Thyroid gland (tissue), 4 donors: ENCODE data around the gene HSPH1. TPM values are rescaled to one million over a fixed set of nuclear protein-coding genes. Genes with fewer than 3 reads are reported as not detected.

ENCODE experiments used
- DNase-seq, 2 donors: peaks; one replicate each; pipeline ENCODE4 v3.0.0-alpha.2; 2019
- H3K27ac ChIP-seq, 3 donors: fragments of 200-600 bp; sonication (generic); 1 replicate in 2 of 3; 2 replicates in 1 of 3; pipeline ENCODE4 v1.5.1; 2016 to 2019; ENCODE audit warnings: mild to moderate bottlenecking in 1 of 3, moderate library complexity in 1 of 3
- H3K27me3 ChIP-seq: fragments of 200-600 bp; sonication (generic); one replicate; pipeline ENCODE4 v1.5.1; 2019
- H3K36me3 ChIP-seq, 2 donors: fragments of 200-600 bp; sonication (generic); one replicate each; pipeline ENCODE4 v1.5.1; 2016 to 2019
- H3K4me1 ChIP-seq, 2 donors: fragments of 200-600 bp; sonication (generic); one replicate each; pipeline ENCODE4 v1.5.1; 2017 to 2019
- H3K4me3 ChIP-seq, 3 donors: fragments of 200-600 bp; sonication (generic); replicated peaks in 1 of 3; 1 replicate in 2 of 3; 2 replicates in 1 of 3; pipeline ENCODE4 v1.5.1; 2016; ENCODE audit warnings: mild to moderate bottlenecking in 1 of 3
- H3K9me3 ChIP-seq: fragments of 200-600 bp; sonication (generic); one replicate; pipeline ENCODE4 v1.5.1; 2017
- CTCF ChIP-seq, 6 experiments: fragments of 200-600 bp in 3 of 6; fragments of 450-650 bp in 3 of 6; sonication (generic) in 3 of 6; IDR thresholded peaks; one replicate each; pipeline ENCODE4 v1.5.1; 2016 to 2019; ENCODE audit warnings: antibody characterized with exemption in 6 of 6, mild to moderate bottlenecking in 2 of 6, inconsistent platforms in 1 of 6, moderate library complexity in 1 of 6
- POLR2A ChIP-seq, 2 donors: fragments of 450-650 bp; IDR thresholded peaks; one replicate each; pipeline ENCODE4 v1.6.1; 2017; ENCODE audit warnings: antibody characterized with exemption in 2 of 2, mild to moderate bottlenecking in 2 of 2, moderate library complexity in 1 of 2
- WGBS, 2 donors: methylation state at CpG; one replicate each; pipeline ENCODE4 v1.1.5; 2017; 5-methylcytosine and 5-hydroxymethylcytosine counted together
- intact Hi-C: fragments of 100-400 bp; cut with DNase I; formaldehyde crosslinking; loops from one replicate; pipeline ENCODE4 v1.15.1; 2023
- total RNA-seq, 4 donors: library from RNA; depleted of rRNA; stranded (reverse); fragments of >200 nt; gene quantifications; one replicate each; pipeline ENCODE4 v1.2.3, GENCODE V29; 2016

The HSPH1 gene
- total RNA-seq, 4 donors from 2014 or later, result 38.3 to 56.3 (median 48.7) TPM

GRCh38 chr13:31198519-31198918 lies 36.8 kb upstream of the HSPH1 start:
- intact Hi-C loops, result no loop called here

GRCh38 chr13:31196992-31197391 lies 35.3 kb upstream of the HSPH1 start:
- intact Hi-C loops, result no loop called here
- 93 to 96% methylated on average over 6 of the region's 6 CpGs for WGBS, 2 donors
- H3K4me3 ChIP-seq, result no peak overlapping the region
- DNase-seq, result no peak
- H3K4me1 ChIP-seq, result peaks cover 13 to 24% of the 10 kb centered on the region in 2 donors
- H3K27ac ChIP-seq, result no peak overlapping the region
- no peak for TF ChIP-seq POLR2A (IDR thresholded peaks at IDR 0.05)
- H3K9me3 ChIP-seq, result no peaks in the 10 kb centered on the region
- no peaks in the 10 kb centered on the region for H3K36me3 ChIP-seq
- H3K27me3 ChIP-seq, result no peaks in the 10 kb centered on the region

More at GRCh38 chr13:31198519-31198918, 36.8 kb upstream of the HSPH1 start:
- no peak for DNase-seq
- WGBS, 2 donors, result 44 to 53% methylated on average over 3 of the region's 3 CpGs
- TF ChIP-seq POLR2A (IDR thresholded peaks at IDR 0.05) (no peak), CTCF (IDR thresholded peaks at IDR 0.05) (no peak)
- Histone ChIP-seq H3K9me3 (no peaks in the 10 kb centered on the region), H3K27ac (peak overlapping the region in 2 of 3 donors; percentile 98), H3K27me3 (no peaks in the 10 kb centered on the region), H3K4me3 (no peak overlapping the region), H3K36me3 (no peaks in the 10 kb centered on the region), H3K4me1 (peaks cover 13 to 24% of the 10 kb centered on the region in 2 donors)

GRCh38 chr13:31195616-31196015 lies 33.9 kb upstream of the HSPH1 start:
- Histone ChIP-seq H3K9me3 (no peaks in the 10 kb centered on the region), H3K4me3 (no peak overlapping the region), H3K27ac (no peak overlapping the region), H3K36me3 (no peaks in the 10 kb centered on the region), H3K4me1 (peaks cover 6 to 16% of the 10 kb centered on the region in 2 donors), H3K27me3 (no peaks in the 10 kb centered on the region)
- intact Hi-C loops, result no loop called here
- no peak for TF ChIP-seq POLR2A (IDR thresholded peaks at IDR 0.05)
- TF ChIP-seq CTCF (IDR thresholded peaks at IDR 0.05), result no peak
- no peak for DNase-seq
- WGBS, 2 donors, result 95 to 96% methylated on average over 4 of the region's 4 CpGs

GRCh38 chr13:31192306-31192705 lies 30.6 kb upstream of the HSPH1 start:
- no peaks in the 10 kb centered on the region for H3K4me1 ChIP-seq
- TF ChIP-seq POLR2A (IDR thresholded peaks at IDR 0.05) (no peak), CTCF (IDR thresholded peaks at IDR 0.05) (no peak)
- intact Hi-C loops, result no loop called here
- no peak for DNase-seq
- no peaks in the 10 kb centered on the region for H3K27me3 ChIP-seq
- H3K4me3 ChIP-seq, result no peak overlapping the region
- H3K27ac ChIP-seq, result no peak overlapping the region
- no peaks in the 10 kb centered on the region for H3K9me3 ChIP-seq
- 83 to 88% methylated on average over 6 of the region's 6 CpGs for WGBS, 2 donors
- H3K36me3 ChIP-seq, result no peaks in the 10 kb centered on the region

GRCh38 chr13:31191748-31192147 lies 30.0 kb upstream of the HSPH1 start:
- H3K9me3 ChIP-seq, result no peaks in the 10 kb centered on the region
- no peaks in the 10 kb centered on the region for H3K4me1 ChIP-seq
- intact Hi-C loops, result no loop called here
- no peaks in the 10 kb centered on the region for H3K27me3 ChIP-seq
- no peak overlapping the region for H3K27ac ChIP-seq
- H3K36me3 ChIP-seq, result no peaks in the 10 kb centered on the region
- WGBS, 2 donors, result 90 to 91% methylated on average over 4 of the region's 4 CpGs
- no peak overlapping the region for H3K4me3 ChIP-seq
- TF ChIP-seq POLR2A (IDR thresholded peaks at IDR 0.05), result no peak
- no peak for TF ChIP-seq CTCF (IDR thresholded peaks at IDR 0.05)
- DNase-seq, result no peak
